ENCODE measurements around the gene PLAC8L1.

The PLAC8L1 gene

GRCh38 chr5:146055432-146055831 lies 49.9 kb downstream of the PLAC8L1 start:
- TF ChIP-seq, protein P1, sequence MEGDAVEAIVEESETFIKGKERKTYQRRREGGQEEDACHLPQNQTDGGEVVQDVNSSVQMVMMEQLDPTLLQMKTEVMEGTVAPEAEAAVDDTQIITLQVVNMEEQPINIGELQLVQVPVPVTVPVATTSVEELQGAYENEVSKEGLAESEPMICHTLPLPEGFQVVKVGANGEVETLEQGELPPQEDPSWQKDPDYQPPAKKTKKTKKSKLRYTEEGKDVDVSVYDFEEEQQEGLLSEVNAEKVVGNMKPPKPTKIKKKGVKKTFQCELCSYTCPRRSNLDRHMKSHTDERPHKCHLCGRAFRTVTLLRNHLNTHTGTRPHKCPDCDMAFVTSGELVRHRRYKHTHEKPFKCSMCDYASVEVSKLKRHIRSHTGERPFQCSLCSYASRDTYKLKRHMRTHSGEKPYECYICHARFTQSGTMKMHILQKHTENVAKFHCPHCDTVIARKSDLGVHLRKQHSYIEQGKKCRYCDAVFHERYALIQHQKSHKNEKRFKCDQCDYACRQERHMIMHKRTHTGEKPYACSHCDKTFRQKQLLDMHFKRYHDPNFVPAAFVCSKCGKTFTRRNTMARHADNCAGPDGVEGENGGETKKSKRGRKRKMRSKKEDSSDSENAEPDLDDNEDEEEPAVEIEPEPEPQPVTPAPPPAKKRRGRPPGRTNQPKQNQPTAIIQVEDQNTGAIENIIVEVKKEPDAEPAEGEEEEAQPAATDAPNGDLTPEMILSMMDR (conservative IDR thresholded peaks at IDR 0.05) = no peak
- no peak for TF ChIP-seq ZFX (IDR thresholded peaks at IDR 0.05)
- H3K27ac ChIP-seq = no peak overlapping the region

DNA sequence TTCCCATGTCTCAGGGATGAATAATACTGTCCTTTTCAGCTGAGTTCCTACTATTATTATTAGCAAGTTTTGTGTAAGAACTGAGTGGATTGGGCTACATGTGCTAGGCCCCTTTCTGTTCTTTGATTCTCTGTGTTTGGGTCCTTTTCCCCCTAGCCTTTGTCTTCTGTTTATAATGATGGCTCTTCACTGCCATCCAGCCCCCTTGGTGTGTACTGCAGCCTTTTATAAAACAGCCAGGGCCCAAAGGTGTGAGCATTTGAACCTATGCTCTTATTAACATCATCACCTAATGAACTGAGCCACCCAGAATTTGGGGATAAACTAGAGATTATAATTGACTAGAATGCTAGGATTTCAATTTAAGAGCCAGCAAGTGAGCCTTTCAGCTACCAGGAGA lies 52.6 kb downstream of the PLAC8L1 start:
- TF ChIP-seq, protein P1 (conservative IDR thresholded peaks at IDR 0.05) = peak; percentile 38
- no peak for TF ChIP-seq ZFX (IDR thresholded peaks at IDR 0.05)
- H3K27ac ChIP-seq = no peak overlapping the region

GRCh38 chr5:146051678-146052077 lies 53.7 kb downstream of the PLAC8L1 start:
- no peak overlapping the region for H3K27ac ChIP-seq
- TF ChIP-seq, protein P1 (conservative IDR thresholded peaks at IDR 0.05) = no peak
- no peak for TF ChIP-seq ZFX (IDR thresholded peaks at IDR 0.05)

- no peak overlapping the region for H3K27ac ChIP-seq
- TF ChIP-seq, protein P1 (conservative IDR thresholded peaks at IDR 0.05) = no peak
- TF ChIP-seq ZFX (IDR thresholded peaks at IDR 0.05) = no peak
Measured at GRCh38 chr5:146050086-146050485, 55.3 kb downstream of the PLAC8L1 start.

- TF ChIP-seq, protein P1 (conservative IDR thresholded peaks at IDR 0.05) = peak; percentile 58
- TF ChIP-seq ZFX (IDR thresholded peaks at IDR 0.05) = no peak
- no peak overlapping the region for H3K27ac ChIP-seq
Measured at GRCh38 chr5:146049704-146050026, 55.7 kb downstream of the PLAC8L1 start.

DNA sequence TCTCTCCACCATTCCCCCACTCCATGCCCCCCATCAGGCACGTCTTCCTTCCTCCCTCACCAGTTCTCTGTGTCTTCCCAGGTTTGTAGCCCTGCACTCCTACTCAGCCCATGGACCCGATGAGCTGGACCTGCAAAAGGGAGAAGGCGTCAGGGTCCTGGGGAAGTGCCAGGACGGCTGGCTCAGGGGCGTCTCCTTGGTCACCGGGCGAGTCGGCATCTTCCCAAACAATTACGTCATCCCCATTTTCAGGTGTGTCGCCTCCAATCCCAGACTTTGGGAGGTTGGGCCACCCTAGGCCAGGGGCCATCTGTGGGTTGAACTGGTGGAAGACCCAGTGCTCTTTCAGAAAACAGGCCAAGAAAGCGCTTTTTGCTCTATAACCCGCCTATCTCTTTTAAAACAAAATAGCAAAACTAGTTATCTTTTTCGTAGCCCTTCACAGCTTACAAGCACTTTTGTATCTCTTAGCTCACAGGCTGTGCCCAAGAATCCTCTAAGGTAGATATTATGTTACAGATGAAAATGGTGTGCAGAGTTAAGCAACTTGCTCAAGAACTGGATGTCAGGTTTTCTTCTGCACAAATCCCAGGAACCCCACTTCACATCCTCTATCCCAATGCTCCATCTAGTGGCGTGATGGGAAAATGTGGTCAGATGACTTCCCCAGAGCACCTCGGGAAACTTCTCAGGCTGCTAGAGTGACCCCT lies 56.2 kb downstream of the PLAC8L1 start:
- TF ChIP-seq, protein P1 (conservative IDR thresholded peaks at IDR 0.05) = peak; percentile 81
- TF ChIP-seq ZFX (IDR thresholded peaks at IDR 0.05) = no peak
- no peak overlapping the region for H3K27ac ChIP-seq

GRCh38 chr5:146047396-146047795 lies 58.0 kb downstream of the PLAC8L1 start:
- H3K27ac ChIP-seq = no peak overlapping the region
- TF ChIP-seq, protein P1 (conservative IDR thresholded peaks at IDR 0.05) = no peak
- no peak for TF ChIP-seq ZFX (IDR thresholded peaks at IDR 0.05)

All from C4-2B (cell line).